HepG2 (cell line): ENCODE measurements around the gene PHF21B. TPM values are rescaled to one million over a fixed set of nuclear protein-coding genes. Genes with fewer than 3 reads are reported as not detected.

Experiments used
- ATAC-seq: fragments of 200-7000 bp; cut with Tn5 transposase; 3 replicates; pipeline ENCODE4 v1.9.1; 2020; ENCODE audit warnings: mild to moderate bottlenecking, moderate library complexity
- BruUV-seq: library from RNA; stranded (reverse); fragments of 400-500 nt; replicated peaks from 2 replicates; lab custom pipeline; 2021; lab: Mats Ljungman, UMichigan
- CTCF ChIA-PET: fragments of 300-600 bp; formaldehyde crosslinking; extraction: SDS; loops from one replicate; lab custom pipeline; 2021; ENCODE audit warnings: low total read pairs, inconsistent platforms, low intra/inter-chr PET ratio; lab: Yijun Ruan, JAX
- POLR2A ChIA-PET: fragments of 350-600 bp; sonication (Branson Sonifier 250); formaldehyde crosslinking; loops from one replicate; lab custom pipeline; 2020; ENCODE audit warnings: antibody characterized with exemption, inconsistent platforms; lab: Yijun Ruan, JAX
- DNase-seq: peaks from one replicate; pipeline ENCODE4 v3.0.0-alpha.2; 2015; ENCODE audit warnings: low spot score
- FAIRE-seq: peaks from 3 replicates; lab custom pipeline; 2011; peaks lifted over from hg19 to GRCh38; lab: Jason Lieb, UNC
- H2AFZ ChIP-seq: one replicate; pipeline ENCODE4 v1.6.1; 2011; ENCODE audit warnings: low read length, inconsistent platforms
- H3K27ac ChIP-seq: fragments of 300-600 bp; 3 replicates; pipeline ENCODE4 v1.8.0; 2011; ENCODE audit warnings: mixed run types, mild to moderate bottlenecking, mixed read lengths, low read length, inconsistent platforms; ENCODE audit not compliant: insufficient read depth; ENCODE audit errors: extremely low read length
- H3K27me3 ChIP-seq, 2 experiments: fragments of 200-600 bp in 1 of 2; 2 replicates in 1 of 2; 3 replicates in 1 of 2; pipeline versions ENCODE4 v1.6.0 to v1.8.0; 2011; ENCODE audit warnings: low read length in 2 of 2, mild to moderate bottlenecking in 2 of 2, moderate library complexity in 2 of 2, inconsistent platforms in 1 of 2; ENCODE audit not compliant: insufficient read depth in 2 of 2, control insufficient read depth in 1 of 2
- H3K36me3 ChIP-seq, 2 experiments: fragments of 200-600 bp in 1 of 2; replicated peaks in 1 of 2; 2 replicates in 1 of 2; 3 replicates in 1 of 2; pipeline versions ENCODE4 v1.5.1 to v1.8.0; 2011; ENCODE audit warnings: low read length in 2 of 2, inconsistent platforms in 1 of 2; ENCODE audit not compliant: insufficient read depth in 2 of 2, control insufficient read depth in 1 of 2
- H3K4me1 ChIP-seq: 2 replicates; pipeline ENCODE4 v1.5.1; 2012; ENCODE audit warnings: low read length, inconsistent platforms; ENCODE audit not compliant: insufficient read depth
- H3K4me2 ChIP-seq: 2 replicates; pipeline ENCODE4 v1.6.0; 2011; ENCODE audit warnings: low read depth, low read length, inconsistent platforms
- H3K4me3 ChIP-seq, 3 experiments: fragments of 200-600 bp in 1 of 3; sonication (generic), shearing (Covaris generic) in 1 of 3; replicated peaks in 1 of 3; 2 replicates each; pipeline ENCODE4 v1.5.1; 2011 to 2016; ENCODE audit warnings: low read length in 3 of 3, inconsistent platforms in 2 of 3, low read depth in 2 of 3, mild to moderate bottlenecking in 2 of 3, control low read depth in 1 of 3, mixed read lengths in 1 of 3; ENCODE audit not compliant: insufficient read depth in 1 of 3
- H3K79me2 ChIP-seq: one replicate; pipeline ENCODE4 v1.6.1; 2011; ENCODE audit warnings: low read length, inconsistent platforms; ENCODE audit not compliant: insufficient read depth
- H3K9ac ChIP-seq: 2 replicates; pipeline ENCODE4 v1.6.0; 2011; ENCODE audit warnings: mild to moderate bottlenecking, low read depth, low read length, inconsistent platforms; ENCODE audit not compliant: insufficient read depth
- H3K9me3 ChIP-seq: 2 replicates; pipeline ENCODE4 v1.5.1; 2012; ENCODE audit warnings: mild to moderate bottlenecking, low read length
- H4K20me1 ChIP-seq: 2 replicates; pipeline ENCODE4 v1.6.0; 2011; ENCODE audit warnings: inconsistent platforms, mild to moderate bottlenecking, low read length, moderate library complexity; ENCODE audit not compliant: insufficient read depth
- KLF9 ChIP-seq: IDR thresholded peaks from 2 replicates; pipeline ENCODE4 v1.6.1; 2016; ENCODE audit warnings: low read depth
- WGBS: methylation state at CpG from one replicate; pipeline ENCODE4 v1.1.6; 2017; ENCODE audit warnings: low lambda C conversion rate; 5-methylcytosine and 5-hydroxymethylcytosine counted together
- in situ Hi-C: cut with HindIII; loops from 2 replicates; pipeline ENCODE4 v1.10.0; 2017; ENCODE audit warnings: low pct_unique_long_range_greater_than_20kb; ENCODE audit not compliant: extremely low pct_ligation_motif_present
- intact Hi-C: fragments of 100-400 bp; cut with micrococcal nuclease; formaldehyde crosslinking; loops from one replicate; pipeline ENCODE4 v1.10.0; 2022; ENCODE audit not compliant: unreplicated experiment
- polyA plus RNA-seq, 8 experiments: library from polyadenylated mRNA; depleted of rRNA in 3 of 8; stranded (reverse) in 7 of 8; unstranded in 1 of 8; fragments of >200 nt; fragmentation: Illumina TruSeq in 4 of 8; extraction: Trizol in 4 of 8; gene quantifications; 2 replicates each; pipeline versions ENCODE4 v1.2.1 to v1.2.3, GENCODE V29; 2011 to 2016; ENCODE audit warnings: low read depth in 4 of 8, missing spikeins in 1 of 8, mixed read lengths in 1 of 8; ENCODE audit not compliant: insufficient read depth in 1 of 8
- total RNA-seq, 5 experiments: library from RNA; depleted of rRNA; stranded (reverse); fragments of >200 nt; fragmentation: Illumina TruSeq; extraction: Trizol; gene quantifications; 2 replicates each; pipeline ENCODE4 v1.2.3, GENCODE V29; 2016; ENCODE audit warnings: low read depth in 1 of 5
- TF ChIP-seq, protein P1 (sequence below): sonication (generic); formaldehyde crosslinking; IDR thresholded peaks from 2 replicates; pipeline ENCODE4 v1.4.0; 2020; ENCODE audit warnings: missing genetic modification reagents, borderline replicate concordance

The PHF21B gene
- total and polyA plus RNA-seq, 2 of the 13 experiments (the other 11 are each of a cell fraction or from before 2014, with no cell fraction given) = not detected

GRCh38 chr22:45034156-45034555 is 24.4 kb upstream of the PHF21B start:
- Histone ChIP-seq H3K4me3 (no peak overlapping the region), H2AFZ (no peak overlapping the region), H3K4me1 (no peaks in the 10 kb centered on the region), H3K27ac (no peak overlapping the region)
- ATAC-seq = no peak
- TF ChIP-seq, protein P1, sequence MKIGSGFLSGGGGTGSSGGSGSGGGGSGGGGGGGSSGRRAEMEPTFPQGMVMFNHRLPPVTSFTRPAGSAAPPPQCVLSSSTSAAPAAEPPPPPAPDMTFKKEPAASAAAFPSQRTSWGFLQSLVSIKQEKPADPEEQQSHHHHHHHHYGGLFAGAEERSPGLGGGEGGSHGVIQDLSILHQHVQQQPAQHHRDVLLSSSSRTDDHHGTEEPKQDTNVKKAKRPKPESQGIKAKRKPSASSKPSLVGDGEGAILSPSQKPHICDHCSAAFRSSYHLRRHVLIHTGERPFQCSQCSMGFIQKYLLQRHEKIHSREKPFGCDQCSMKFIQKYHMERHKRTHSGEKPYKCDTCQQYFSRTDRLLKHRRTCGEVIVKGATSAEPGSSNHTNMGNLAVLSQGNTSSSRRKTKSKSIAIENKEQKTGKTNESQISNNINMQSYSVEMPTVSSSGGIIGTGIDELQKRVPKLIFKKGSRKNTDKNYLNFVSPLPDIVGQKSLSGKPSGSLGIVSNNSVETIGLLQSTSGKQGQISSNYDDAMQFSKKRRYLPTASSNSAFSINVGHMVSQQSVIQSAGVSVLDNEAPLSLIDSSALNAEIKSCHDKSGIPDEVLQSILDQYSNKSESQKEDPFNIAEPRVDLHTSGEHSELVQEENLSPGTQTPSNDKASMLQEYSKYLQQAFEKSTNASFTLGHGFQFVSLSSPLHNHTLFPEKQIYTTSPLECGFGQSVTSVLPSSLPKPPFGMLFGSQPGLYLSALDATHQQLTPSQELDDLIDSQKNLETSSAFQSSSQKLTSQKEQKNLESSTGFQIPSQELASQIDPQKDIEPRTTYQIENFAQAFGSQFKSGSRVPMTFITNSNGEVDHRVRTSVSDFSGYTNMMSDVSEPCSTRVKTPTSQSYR (CRISPR knock-in tag) = no peak
- TF ChIP-seq, all 625 proteins: peak for 0
- intact Hi-C loops (no loop called here), in situ Hi-C loops (no loop called here)
- Histone ChIP-seq H3K4me2 (no peak overlapping the region), H3K36me3 (no peaks in the 10 kb centered on the region), H3K9ac (no peak overlapping the region), H3K9me3 (no peaks in the 10 kb centered on the region), H4K20me1 (no peaks in the 10 kb centered on the region), H3K27me3 (peaks cover 0 to 9% of the 10 kb centered on the region in 2 experiments; a peak in 3 of 5 replicates), H3K79me2 (no peaks in the 10 kb centered on the region)
- DNase-seq = no peak
- POLR2A ChIA-PET = no interaction called here
- CTCF ChIA-PET = no interaction called here
- FAIRE-seq = no peak
- WGBS = 72% methylated on average over 10 of the region's 10 CpGs
- no TSS peak for BruUV-seq

- H3K36me3 ChIP-seq = no peaks in the 10 kb centered on the region
- POLR2A ChIA-PET = no interaction called here
- H2AFZ ChIP-seq = no peak overlapping the region
- CTCF ChIA-PET = no interaction called here
- H3K9ac ChIP-seq = no peak overlapping the region
- no peak overlapping the region for H3K4me2 ChIP-seq
- ATAC-seq = no peak
- DNase-seq = no peak
- H4K20me1 ChIP-seq = no peaks in the 10 kb centered on the region
- no peaks in the 10 kb centered on the region for H3K9me3 ChIP-seq
- no peaks in the 10 kb centered on the region for H3K4me1 ChIP-seq
- FAIRE-seq = no peak
- in situ Hi-C loops = no loop called here
- no peak for TF ChIP-seq KLF9
- H3K27ac ChIP-seq = no peak overlapping the region
- no peaks in the 10 kb centered on the region for H3K79me2 ChIP-seq
- intact Hi-C loops = no loop called here
- H3K4me3 ChIP-seq = no peak overlapping the region
- no TSS peak for BruUV-seq
- WGBS = 0% methylated on average over 2 of the region's 2 CpGs
- H3K27me3 ChIP-seq = peaks cover 1 to 14% of the 10 kb centered on the region in 2 experiments; a peak in 4 of 5 replicates
Measured at GRCh38 chr22:45033136-45033535, 23.3 kb upstream of the PHF21B start.
